Neural progenitor cell (in vitro differentiated cells): ENCODE data around the gene JAK1. TPM values are rescaled to one million over a fixed set of nuclear protein-coding genes. Genes with fewer than 3 reads are reported as not detected.

ENCODE experiments used
- DNase-seq: peaks from one replicate; pipeline ENCODE4 v3.0.0-alpha.2; 2016; ENCODE audit warnings: low spot score
- H2AFZ ChIP-seq: fragments of 200-600 bp; sonication (generic); replicated peaks from 2 replicates; pipeline ENCODE4 v1.6.1; 2016; ENCODE audit warnings: antibody characterized with exemption
- H3F3A ChIP-seq: fragments of 200-600 bp; sonication (generic); 2 replicates; pipeline ENCODE4 v1.6.1; 2016; ENCODE audit warnings: antibody characterized with exemption, low read depth
- H3K27ac ChIP-seq: fragments of 200-600 bp; sonication (generic); 2 replicates; pipeline ENCODE4 v1.5.1; 2016; ENCODE audit warnings: mild to moderate bottlenecking
- H3K27me3 ChIP-seq: fragments of 200-600 bp; sonication (generic); 2 replicates; pipeline ENCODE4 v1.6.1; 2016; ENCODE audit warnings: mild to moderate bottlenecking, moderate library complexity
- H3K36me3 ChIP-seq: fragments of 200-600 bp; sonication (generic); 2 replicates; pipeline ENCODE4 v1.5.1; 2016
- H3K4me1 ChIP-seq: fragments of 200-600 bp; sonication (generic); 2 replicates; pipeline ENCODE4 v1.6.1; 2016; ENCODE audit warnings: mixed run types
- H3K4me2 ChIP-seq: fragments of 200-600 bp; sonication (generic); 2 replicates; pipeline ENCODE4 v1.6.1; 2016
- H3K4me3 ChIP-seq: fragments of 200-600 bp; sonication (generic); 2 replicates; pipeline ENCODE4 v1.5.1; 2016
- H3K79me2 ChIP-seq: fragments of 200-600 bp; sonication (generic); 2 replicates; pipeline ENCODE4 v1.6.1; 2016; ENCODE audit warnings: low read depth
- H3K9ac ChIP-seq: fragments of 200-600 bp; sonication (generic); 2 replicates; pipeline ENCODE4 v1.6.1; 2016
- H3K9me3 ChIP-seq: fragments of 200-600 bp; sonication (generic); 2 replicates; pipeline ENCODE4 v1.5.1; 2016; ENCODE audit warnings: low read depth
- H4K20me1 ChIP-seq: fragments of 200-600 bp; sonication (generic); 2 replicates; pipeline ENCODE4 v1.6.1; 2016; ENCODE audit warnings: low read depth
- H3K27ac Mint-ChIP-seq: 3 replicates; pipeline ENCODE4 v1.8.0; 2021; ENCODE audit warnings: mixed read lengths
- H3K27me3 Mint-ChIP-seq: 2 replicates; pipeline ENCODE4 v1.8.0; 2022; ENCODE audit warnings: low read depth, mild to moderate bottlenecking, inconsistent platforms, moderate library complexity, mixed read lengths; ENCODE audit not compliant: insufficient read depth
- H3K36me3 Mint-ChIP-seq: 3 replicates; pipeline ENCODE4 v1.8.0; 2021; ENCODE audit warnings: mixed read lengths
- H3K4me1 Mint-ChIP-seq: 3 replicates; pipeline ENCODE4 v1.8.0; 2021; ENCODE audit warnings: mixed read lengths
- H3K4me3 Mint-ChIP-seq: 3 replicates; pipeline ENCODE4 v1.8.0; 2021; ENCODE audit warnings: mild to moderate bottlenecking, moderate library complexity, mixed read lengths
- H3K9me3 Mint-ChIP-seq: 3 replicates; pipeline ENCODE4 v1.8.0; 2020; ENCODE audit warnings: mixed read lengths
- EZH2 ChIP-seq: fragments of 200-600 bp; sonication (generic); IDR thresholded peaks from 2 replicates; pipeline ENCODE4 v1.6.1; 2017; ENCODE audit warnings: antibody characterized with exemption, mild to moderate bottlenecking, moderate library complexity
- EZH2phosphoT487 ChIP-seq: fragments of 200-600 bp; sonication (generic); IDR thresholded peaks from 2 replicates; pipeline ENCODE4 v1.6.1; 2017; ENCODE audit warnings: antibody characterized with exemption
- total RNA-seq: library from RNA; depleted of rRNA; stranded (reverse); fragments of >200 nt; gene quantifications from 2 replicates; pipeline ENCODE4 v1.2.3, GENCODE V29; 2015; ENCODE audit warnings: low replicate concordance
- TF ChIP-seq, protein P1 (sequence below): fragments of 200-600 bp; sonication (generic); IDR thresholded peaks from 2 replicates; pipeline ENCODE4 v1.5.1; 2017; ENCODE audit warnings: antibody characterized with exemption, mild to moderate bottlenecking

Gene JAK1
- total RNA-seq, result 5.0 and 6.5 TPM in 2 replicates

DNA sequence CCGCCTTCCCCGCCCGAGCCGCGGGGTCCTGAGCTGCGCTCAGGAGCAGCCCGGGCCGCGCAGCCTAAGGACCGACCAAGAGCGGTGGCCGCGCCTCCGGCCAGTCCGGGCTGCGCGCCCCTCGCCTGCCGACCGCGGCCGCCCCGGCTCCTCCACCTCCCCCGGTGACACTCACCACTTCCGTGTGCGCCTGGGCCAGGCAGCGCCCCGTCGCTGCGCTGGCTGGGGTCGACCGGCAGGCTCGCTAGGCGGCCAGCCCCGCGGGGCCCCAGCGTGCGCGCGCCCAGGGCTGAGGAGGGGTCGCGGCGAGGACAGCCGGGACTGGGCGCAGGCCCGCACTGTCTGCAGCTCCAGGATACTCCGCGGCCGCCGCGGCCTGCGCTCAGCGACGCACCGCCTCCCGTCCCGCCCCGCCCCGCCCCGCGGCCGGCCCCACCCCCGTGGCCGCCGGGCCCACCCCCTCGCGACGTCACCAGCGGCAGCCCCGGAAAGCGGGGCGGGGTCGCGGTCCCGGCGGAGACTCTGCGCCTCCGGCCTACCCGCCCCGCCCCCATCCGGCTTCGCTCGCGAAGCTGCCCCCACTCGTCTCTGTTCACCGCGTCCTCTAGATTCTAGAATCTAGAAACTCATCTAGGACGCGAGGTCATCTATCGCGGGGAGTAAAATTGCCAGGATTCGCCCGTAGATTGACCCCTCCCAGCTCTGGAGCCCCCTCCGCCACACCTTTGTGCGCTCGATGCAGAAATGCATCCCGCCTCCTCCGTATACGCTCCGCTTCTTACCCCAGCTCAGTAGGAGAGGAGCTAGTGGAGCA, at the start of gene JAK1:
Gene JAK1, minus strand, starts transcription at position 392 of the 814 bp plus-strand sequence. CDS start 80,285 bp downstream, outside the sequence.
- Histone ChIP-seq H2AFZ (peak within 1 kb of the TSS; percentile 95), H3K4me1 (peaks cover 8% of the 10 kb centered on the region), H3K9ac (peak within 1 kb of the TSS; percentile 66), H3K36me3 (no peaks in the 10 kb centered on the region), H3K27ac (no peak within 1 kb of the TSS), H3K79me2 (no peaks in the 10 kb centered on the region), H3K27me3 (peaks cover 42% of the 10 kb centered on the region), H3K9me3 (no peaks in the 10 kb centered on the region), H3K4me3 (peak within 1 kb of the TSS; percentile 98), H3F3A (peaks cover 23% of the 10 kb centered on the region), H3K4me2 (peak within 1 kb of the TSS; percentile 100), H4K20me1 (peaks cover 17% of the 10 kb centered on the region)
- Mint-ChIP-seq H3K4me3 (peak within 1 kb of the TSS; percentile 94), H3K4me1 (peaks cover 27% of the 10 kb centered on the region), H3K36me3 (no peaks in the 10 kb centered on the region), H3K9me3 (no peaks in the 10 kb centered on the region), H3K27me3 (no peaks in the 10 kb centered on the region), H3K27ac (peak within 1 kb of the TSS; percentile 51)
- TF ChIP-seq, protein P1, sequence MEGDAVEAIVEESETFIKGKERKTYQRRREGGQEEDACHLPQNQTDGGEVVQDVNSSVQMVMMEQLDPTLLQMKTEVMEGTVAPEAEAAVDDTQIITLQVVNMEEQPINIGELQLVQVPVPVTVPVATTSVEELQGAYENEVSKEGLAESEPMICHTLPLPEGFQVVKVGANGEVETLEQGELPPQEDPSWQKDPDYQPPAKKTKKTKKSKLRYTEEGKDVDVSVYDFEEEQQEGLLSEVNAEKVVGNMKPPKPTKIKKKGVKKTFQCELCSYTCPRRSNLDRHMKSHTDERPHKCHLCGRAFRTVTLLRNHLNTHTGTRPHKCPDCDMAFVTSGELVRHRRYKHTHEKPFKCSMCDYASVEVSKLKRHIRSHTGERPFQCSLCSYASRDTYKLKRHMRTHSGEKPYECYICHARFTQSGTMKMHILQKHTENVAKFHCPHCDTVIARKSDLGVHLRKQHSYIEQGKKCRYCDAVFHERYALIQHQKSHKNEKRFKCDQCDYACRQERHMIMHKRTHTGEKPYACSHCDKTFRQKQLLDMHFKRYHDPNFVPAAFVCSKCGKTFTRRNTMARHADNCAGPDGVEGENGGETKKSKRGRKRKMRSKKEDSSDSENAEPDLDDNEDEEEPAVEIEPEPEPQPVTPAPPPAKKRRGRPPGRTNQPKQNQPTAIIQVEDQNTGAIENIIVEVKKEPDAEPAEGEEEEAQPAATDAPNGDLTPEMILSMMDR, result no peak
- TF ChIP-seq EZH2phosphoT487 (no peak), EZH2 (no peak)
- peak; percentile 95 for DNase-seq

- Mint-ChIP-seq H3K36me3 (no peaks in the 10 kb centered on the region), H3K27me3 (no peaks in the 10 kb centered on the region), H3K27ac (no peak overlapping the region), H3K4me1 (no peaks in the 10 kb centered on the region), H3K9me3 (peaks cover 6% of the 10 kb centered on the region), H3K4me3 (no peak overlapping the region)
- H3K9me3 ChIP-seq, result no peaks in the 10 kb centered on the region
- H3K9ac ChIP-seq, result no peak overlapping the region
- no peaks in the 10 kb centered on the region for H3K79me2 ChIP-seq
- no peak overlapping the region for H2AFZ ChIP-seq
- H4K20me1 ChIP-seq, result no peaks in the 10 kb centered on the region
- H3F3A ChIP-seq, result no peaks in the 10 kb centered on the region
- no peak for DNase-seq
- no peak overlapping the region for H3K4me2 ChIP-seq
- no peak overlapping the region for H3K4me3 ChIP-seq
- TF ChIP-seq EZH2phosphoT487 (no peak), EZH2 (no peak)
- TF ChIP-seq, protein P1, result no peak
- H3K27me3 ChIP-seq, result no peaks in the 10 kb centered on the region
- no peaks in the 10 kb centered on the region for H3K36me3 ChIP-seq
- H3K4me1 ChIP-seq, result no peaks in the 10 kb centered on the region
- H3K27ac ChIP-seq, result no peak overlapping the region
Observed at GRCh38 chr1:65014321-65014720, 48.0 kb upstream of the JAK1 start.

- Histone ChIP-seq H3K4me2 (no peak overlapping the region), H3K9ac (no peak overlapping the region), H2AFZ (no peak overlapping the region), H3F3A (no peaks in the 10 kb centered on the region), H3K27ac (no peak overlapping the region), H3K9me3 (no peaks in the 10 kb centered on the region), H3K36me3 (no peaks in the 10 kb centered on the region), H3K4me3 (no peak overlapping the region), H3K4me1 (no peaks in the 10 kb centered on the region), H4K20me1 (no peaks in the 10 kb centered on the region), H3K27me3 (no peaks in the 10 kb centered on the region), H3K79me2 (no peaks in the 10 kb centered on the region)
- Mint-ChIP-seq H3K4me3 (no peak overlapping the region), H3K36me3 (no peaks in the 10 kb centered on the region), H3K4me1 (no peaks in the 10 kb centered on the region), H3K27ac (no peak overlapping the region), H3K9me3 (peaks cover 6% of the 10 kb centered on the region), H3K27me3 (no peaks in the 10 kb centered on the region)
- TF ChIP-seq, protein P1, result no peak
- TF ChIP-seq EZH2phosphoT487, result no peak
- no peak for TF ChIP-seq EZH2
- no peak for DNase-seq
Observed at GRCh38 chr1:65011983-65012382, 45.6 kb upstream of the JAK1 start.
